Measurements from ENCODE around the gene KRT32.

DNA sequence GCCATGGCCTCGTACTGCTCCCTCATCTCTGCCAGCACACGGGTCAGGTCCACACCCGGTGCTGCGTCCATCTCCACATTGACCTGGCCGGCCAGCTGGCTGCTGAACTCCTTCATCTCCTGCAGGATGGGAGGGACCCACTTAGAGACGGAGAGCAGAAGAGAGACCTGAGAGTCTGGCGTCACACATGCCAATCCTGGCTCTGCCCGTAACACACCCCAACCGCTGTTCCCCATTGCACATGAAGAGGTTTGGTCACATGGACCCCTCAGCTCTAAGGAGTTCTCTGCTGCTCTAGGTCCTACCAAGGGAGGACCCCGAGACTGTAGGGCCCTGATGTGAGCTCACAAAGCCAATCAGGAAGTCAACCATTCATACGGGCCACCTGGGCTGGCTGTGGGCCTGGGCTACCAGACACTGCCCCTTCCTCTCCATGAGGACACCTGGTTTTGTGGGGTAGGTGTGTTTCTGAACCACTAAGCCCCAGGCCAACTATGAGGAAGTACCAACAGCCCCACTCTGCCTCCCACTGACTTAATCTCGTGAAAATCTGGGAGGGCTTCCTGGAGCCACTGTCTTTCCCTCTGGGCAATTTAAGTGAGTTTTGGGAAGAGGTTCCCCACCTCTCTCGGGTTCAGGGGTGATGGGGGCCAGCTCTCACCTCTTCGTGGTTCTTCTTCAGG lies 49.1 kb upstream of the KRT32 start:
- TF ChIP-seq CTCF (IDR thresholded peaks at IDR 0.05) (no peak), POLR2A (IDR thresholded peaks at IDR 0.05) (no peak)

Data from lower leg skin (tissue), 3 donors.